Bronchial epithelial cell (primary cell): ENCODE results near the gene THSD4. TPM values are rescaled to one million over a fixed set of nuclear protein-coding genes. Genes with fewer than 3 reads are reported as not detected.
"Not testable (repeated sequence)": the region's sequence is repeated elsewhere in the genome, so short reads cannot be mapped to it uniquely, and the experiment has no call there.

Experiments used
- DNase-seq: peaks from one replicate; pipeline ENCODE4 v3.0.0-alpha.2; 2010; ENCODE audit warnings: low read depth
- FAIRE-seq: peaks from 2 replicates; lab custom pipeline; 2011; peaks lifted over from hg19 to GRCh38; lab: Jason Lieb, UNC
- H3K27me3 ChIP-seq: 2 replicates; pipeline ENCODE4 v1.5.1; 2011; ENCODE audit warnings: low read length; ENCODE audit not compliant: control insufficient read depth, insufficient read depth
- H3K36me3 ChIP-seq: 2 replicates; pipeline ENCODE4 v1.5.1; 2011; ENCODE audit warnings: low read length; ENCODE audit not compliant: control insufficient read depth, insufficient read depth
- H3K4me3 ChIP-seq: 2 replicates; pipeline ENCODE4 v1.5.1; 2011; ENCODE audit warnings: mild to moderate bottlenecking, low read depth, low read length, control low read depth
- CTCF ChIP-seq: IDR thresholded peaks from 2 replicates; pipeline ENCODE4 v1.5.1; 2011; ENCODE audit warnings: mild to moderate bottlenecking, moderate library complexity, low read length, control low read depth, inconsistent platforms; ENCODE audit not compliant: insufficient read depth, severe bottlenecking
- total RNA-seq: library from RNA; depleted of rRNA; stranded (reverse); fragments of >200 nt; gene quantifications from 2 replicates; pipeline ENCODE4 v1.2.1, GENCODE V29; 2014

THSD4 gene
- total RNA-seq, 1 donor from 2014 or later: 14.5 TPM

GRCh38 chr15:71261909-71262308, 146.6 kb downstream of the THSD4 start:
- Histone ChIP-seq H3K4me3 (no peak overlapping the region), H3K27me3 (no peaks in the 10 kb centered on the region), H3K36me3 (peaks cover 1% of the 10 kb centered on the region)
- TF ChIP-seq CTCF: no peak
- DNase-seq (no peak), FAIRE-seq (no peak)

GRCh38 chr15:71262599-71262998, 147.3 kb downstream of the THSD4 start:
- TF ChIP-seq CTCF: no peak
- H3K27me3 ChIP-seq: no peaks in the 10 kb centered on the region
- no peak overlapping the region for H3K4me3 ChIP-seq
- DNase-seq (no peak), FAIRE-seq (no peak)
- peaks cover 1% of the 10 kb centered on the region for H3K36me3 ChIP-seq

GRCh38 chr15:71265606-71266005, 150.3 kb downstream of the THSD4 start:
- not testable (repeated sequence) for DNase-seq, H3K4me3 ChIP-seq, H3K27me3 ChIP-seq, FAIRE-seq, H3K36me3 ChIP-seq

GRCh38 chr15:71271327-71271726, 156.1 kb downstream of the THSD4 start:
- TF ChIP-seq CTCF: no peak
- Histone ChIP-seq H3K4me3 (no peak overlapping the region), H3K36me3 (no peaks in the 10 kb centered on the region), H3K27me3 (no peaks in the 10 kb centered on the region)
- DNase-seq: no peak
- FAIRE-seq: no peak

- FAIRE-seq (no peak), DNase-seq (no peak)
- TF ChIP-seq CTCF: no peak
- no peaks in the 10 kb centered on the region for H3K27me3 ChIP-seq
- no peak overlapping the region for H3K4me3 ChIP-seq
- H3K36me3 ChIP-seq: no peaks in the 10 kb centered on the region
Measured at GRCh38 chr15:71272932-71273331, 157.7 kb downstream of the THSD4 start.

- FAIRE-seq (no peak), DNase-seq (no peak)
- H3K36me3 ChIP-seq: no peaks in the 10 kb centered on the region
- H3K4me3 ChIP-seq: no peak overlapping the region
- no peak for TF ChIP-seq CTCF
- H3K27me3 ChIP-seq: no peaks in the 10 kb centered on the region
Measured at GRCh38 chr15:71273731-71274447, 158.6 kb downstream of the THSD4 start.
